Thyroid gland (tissue), 4 donors: ENCODE data around the gene MICAL3. TPM values are rescaled to one million over a fixed set of nuclear protein-coding genes. Genes with fewer than 3 reads are reported as not detected.

Experiments
- DNase-seq, 2 donors: peaks; one replicate each; pipeline ENCODE4 v3.0.0-alpha.2; 2019
- H3K27ac ChIP-seq, 3 donors: fragments of 200-600 bp; sonication (generic); 1 replicate in 2 of 3; 2 replicates in 1 of 3; pipeline ENCODE4 v1.5.1; 2016 to 2019; ENCODE audit warnings: mild to moderate bottlenecking in 1 of 3, moderate library complexity in 1 of 3
- H3K27me3 ChIP-seq: fragments of 200-600 bp; sonication (generic); one replicate; pipeline ENCODE4 v1.5.1; 2019
- H3K36me3 ChIP-seq, 2 donors: fragments of 200-600 bp; sonication (generic); one replicate each; pipeline ENCODE4 v1.5.1; 2016 to 2019
- H3K4me1 ChIP-seq, 2 donors: fragments of 200-600 bp; sonication (generic); one replicate each; pipeline ENCODE4 v1.5.1; 2017 to 2019
- H3K4me3 ChIP-seq, 3 donors: fragments of 200-600 bp; sonication (generic); replicated peaks in 1 of 3; 1 replicate in 2 of 3; 2 replicates in 1 of 3; pipeline ENCODE4 v1.5.1; 2016; ENCODE audit warnings: mild to moderate bottlenecking in 1 of 3
- H3K9me3 ChIP-seq: fragments of 200-600 bp; sonication (generic); one replicate; pipeline ENCODE4 v1.5.1; 2017
- POLR2A ChIP-seq, 2 donors: fragments of 450-650 bp; IDR thresholded peaks; one replicate each; pipeline ENCODE4 v1.6.1; 2017; ENCODE audit warnings: antibody characterized with exemption in 2 of 2, mild to moderate bottlenecking in 2 of 2, moderate library complexity in 1 of 2
- WGBS, 2 donors: methylation state at CpG; one replicate each; pipeline ENCODE4 v1.1.5; 2017; 5-methylcytosine and 5-hydroxymethylcytosine counted together
- intact Hi-C: fragments of 100-400 bp; cut with DNase I; formaldehyde crosslinking; loops from one replicate; pipeline ENCODE4 v1.15.1; 2023
- total RNA-seq, 4 donors: library from RNA; depleted of rRNA; stranded (reverse); fragments of >200 nt; gene quantifications; one replicate each; pipeline ENCODE4 v1.2.3, GENCODE V29; 2016
- TF ChIP-seq, protein P1 (sequence below), 6 experiments: fragments of 200-600 bp in 3 of 6; fragments of 450-650 bp in 3 of 6; sonication (generic) in 3 of 6; IDR thresholded peaks; one replicate each; pipeline ENCODE4 v1.5.1; 2016 to 2019; ENCODE audit warnings: antibody characterized with exemption in 6 of 6, mild to moderate bottlenecking in 2 of 6, inconsistent platforms in 1 of 6, moderate library complexity in 1 of 6

Gene MICAL3
- total RNA-seq, 4 donors from 2014 or later, result 31.8 to 53.8 (median 43.6) TPM

DNA sequence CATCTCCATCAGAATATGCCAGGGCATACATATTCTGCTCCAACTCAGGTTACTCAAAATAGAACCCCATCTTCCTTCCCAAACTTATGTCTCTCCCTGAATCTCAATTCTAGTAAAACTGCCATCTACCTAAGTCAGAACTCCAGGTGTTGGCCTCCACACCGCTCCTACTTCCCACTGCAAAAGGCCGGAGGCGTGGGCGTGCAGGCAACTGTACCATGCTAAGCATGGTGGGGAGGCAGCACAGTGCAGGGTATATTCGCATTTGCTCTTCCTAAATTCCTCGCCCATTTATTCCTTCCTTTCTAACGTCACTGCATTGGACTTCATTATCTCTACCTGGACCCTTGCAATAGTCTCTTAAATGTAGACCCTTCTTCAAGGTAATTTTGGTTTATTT lies 97.8 kb downstream of the MICAL3 start:
- Histone ChIP-seq H3K9me3 (no peaks in the 10 kb centered on the region), H3K27me3 (no peaks in the 10 kb centered on the region), H3K27ac (no peak overlapping the region), H3K4me1 (peaks cover 45 to 56% of the 10 kb centered on the region in 2 donors), H3K4me3 (no peak overlapping the region), H3K36me3 (no peaks in the 10 kb centered on the region)
- intact Hi-C loops, result no loop called here
- WGBS, 2 donors, result 98% methylated on average over 7 of the region's 7 CpGs
- no peak for DNase-seq
- TF ChIP-seq POLR2A (IDR thresholded peaks at IDR 0.05), result no peak
- TF ChIP-seq, protein P1, sequence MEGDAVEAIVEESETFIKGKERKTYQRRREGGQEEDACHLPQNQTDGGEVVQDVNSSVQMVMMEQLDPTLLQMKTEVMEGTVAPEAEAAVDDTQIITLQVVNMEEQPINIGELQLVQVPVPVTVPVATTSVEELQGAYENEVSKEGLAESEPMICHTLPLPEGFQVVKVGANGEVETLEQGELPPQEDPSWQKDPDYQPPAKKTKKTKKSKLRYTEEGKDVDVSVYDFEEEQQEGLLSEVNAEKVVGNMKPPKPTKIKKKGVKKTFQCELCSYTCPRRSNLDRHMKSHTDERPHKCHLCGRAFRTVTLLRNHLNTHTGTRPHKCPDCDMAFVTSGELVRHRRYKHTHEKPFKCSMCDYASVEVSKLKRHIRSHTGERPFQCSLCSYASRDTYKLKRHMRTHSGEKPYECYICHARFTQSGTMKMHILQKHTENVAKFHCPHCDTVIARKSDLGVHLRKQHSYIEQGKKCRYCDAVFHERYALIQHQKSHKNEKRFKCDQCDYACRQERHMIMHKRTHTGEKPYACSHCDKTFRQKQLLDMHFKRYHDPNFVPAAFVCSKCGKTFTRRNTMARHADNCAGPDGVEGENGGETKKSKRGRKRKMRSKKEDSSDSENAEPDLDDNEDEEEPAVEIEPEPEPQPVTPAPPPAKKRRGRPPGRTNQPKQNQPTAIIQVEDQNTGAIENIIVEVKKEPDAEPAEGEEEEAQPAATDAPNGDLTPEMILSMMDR (IDR thresholded peaks at IDR 0.05), result no peak

DNA sequence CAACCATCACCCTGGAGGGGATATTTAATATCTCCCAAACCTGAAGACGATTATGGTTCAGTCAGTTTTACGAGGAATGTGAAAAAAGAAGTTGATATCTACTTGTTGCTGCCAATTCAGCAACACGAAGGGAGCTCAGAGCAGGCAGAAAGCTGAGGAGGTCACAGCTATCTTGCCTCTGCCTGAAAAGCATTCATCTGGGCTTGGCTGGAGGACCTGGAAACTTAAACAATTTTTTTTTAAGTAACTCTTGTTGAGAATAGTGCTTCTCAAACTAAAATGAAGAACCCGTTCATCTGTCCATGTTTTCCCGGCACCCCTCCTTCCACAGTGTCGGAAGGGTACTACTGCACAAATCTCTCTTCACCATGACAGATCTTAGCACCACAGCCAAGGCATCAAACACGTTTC lies 98.9 kb downstream of the MICAL3 start:
- DNase-seq, result no peak
- Histone ChIP-seq H3K4me1 (peaks cover 53 to 56% of the 10 kb centered on the region in 2 donors), H3K36me3 (no peaks in the 10 kb centered on the region), H3K27ac (peak overlapping the region; percentile 83 to 92 (median 85)), H3K27me3 (no peaks in the 10 kb centered on the region), H3K4me3 (no peak overlapping the region), H3K9me3 (no peaks in the 10 kb centered on the region)
- TF ChIP-seq POLR2A (IDR thresholded peaks at IDR 0.05), result no peak
- TF ChIP-seq, protein P1 (IDR thresholded peaks at IDR 0.05), result no peak
- WGBS, 2 donors, result 44 to 45% methylated on average over 7 of the region's 7 CpGs
- intact Hi-C loops, result no loop called here

DNA sequence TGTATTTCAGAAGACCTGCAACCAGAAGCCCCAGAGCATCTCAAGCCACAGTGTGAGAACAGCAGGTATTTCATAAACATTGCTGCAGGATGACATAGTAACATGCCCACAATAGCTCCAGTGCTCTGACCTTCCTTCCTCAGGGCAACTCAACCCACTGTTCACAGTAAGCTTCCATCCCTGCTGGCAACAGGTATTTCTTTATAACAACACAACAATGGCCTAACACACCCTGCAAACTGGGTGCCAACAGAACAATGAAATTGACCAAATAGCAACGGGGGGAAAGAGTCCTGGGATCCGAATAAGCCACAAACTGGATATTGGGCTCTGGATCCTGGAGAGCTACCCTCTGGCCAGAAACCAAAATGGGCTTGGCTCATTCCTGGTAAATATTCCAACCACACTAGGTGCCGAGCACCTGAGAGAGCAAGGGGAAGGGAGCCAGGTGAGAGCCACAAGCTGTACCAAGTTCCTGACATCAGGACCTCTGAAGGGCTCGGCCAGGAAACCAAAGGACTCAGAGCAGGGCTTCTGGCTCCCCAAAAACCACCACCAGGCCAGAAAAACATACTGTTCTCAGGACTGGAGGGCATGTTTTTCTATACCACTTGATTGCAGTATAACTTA lies 99.5 kb downstream of the MICAL3 start:
- peak overlapping the region; percentile 83 to 92 (median 85) for H3K27ac ChIP-seq
- no peak for TF ChIP-seq POLR2A (IDR thresholded peaks at IDR 0.05)
- H3K27me3 ChIP-seq, result no peaks in the 10 kb centered on the region
- H3K4me3 ChIP-seq, result no peak overlapping the region
- H3K36me3 ChIP-seq, result no peaks in the 10 kb centered on the region
- peak; percentile 31 to 46 for DNase-seq
- peaks cover 59 to 61% of the 10 kb centered on the region in 2 donors for H3K4me1 ChIP-seq
- intact Hi-C loops, result no loop called here
- no peaks in the 10 kb centered on the region for H3K9me3 ChIP-seq
- 45 to 47% methylated on average over 3 to 4 of the region's 4 CpGs for WGBS, 2 donors

DNA sequence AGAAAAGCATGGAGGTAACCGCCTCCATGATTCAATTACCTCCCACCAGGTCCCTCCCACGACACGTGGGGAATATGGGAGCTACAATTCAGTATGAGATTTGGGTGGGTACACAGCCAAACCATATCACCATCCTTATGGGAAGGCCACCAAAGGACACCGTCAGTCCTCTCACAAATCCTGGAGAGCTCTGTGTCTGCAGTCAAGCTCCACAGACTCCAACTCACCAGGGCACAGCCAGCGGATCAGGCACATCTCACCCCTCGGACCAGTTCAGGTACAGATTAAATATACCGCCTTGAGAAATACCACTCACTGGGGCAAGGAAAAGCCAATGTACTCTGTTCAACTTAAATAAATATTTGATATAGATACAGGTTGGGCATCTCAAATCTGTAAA lies 100.3 kb downstream of the MICAL3 start:
- DNase-seq, result peak; percentile 32 to 59
- Histone ChIP-seq H3K27me3 (no peaks in the 10 kb centered on the region), H3K4me3 (no peak overlapping the region), H3K4me1 (peaks cover 62 to 69% of the 10 kb centered on the region in 2 donors), H3K36me3 (no peaks in the 10 kb centered on the region), H3K27ac (peak overlapping the region; percentile 83 to 92 (median 85)), H3K9me3 (no peaks in the 10 kb centered on the region)
- WGBS, 2 donors, result 86 to 87% methylated on average over 7 of the region's 7 CpGs
- intact Hi-C loops, result no loop called here
- no peak for TF ChIP-seq POLR2A (IDR thresholded peaks at IDR 0.05)
- TF ChIP-seq, protein P1 (IDR thresholded peaks at IDR 0.05), result no peak

DNA sequence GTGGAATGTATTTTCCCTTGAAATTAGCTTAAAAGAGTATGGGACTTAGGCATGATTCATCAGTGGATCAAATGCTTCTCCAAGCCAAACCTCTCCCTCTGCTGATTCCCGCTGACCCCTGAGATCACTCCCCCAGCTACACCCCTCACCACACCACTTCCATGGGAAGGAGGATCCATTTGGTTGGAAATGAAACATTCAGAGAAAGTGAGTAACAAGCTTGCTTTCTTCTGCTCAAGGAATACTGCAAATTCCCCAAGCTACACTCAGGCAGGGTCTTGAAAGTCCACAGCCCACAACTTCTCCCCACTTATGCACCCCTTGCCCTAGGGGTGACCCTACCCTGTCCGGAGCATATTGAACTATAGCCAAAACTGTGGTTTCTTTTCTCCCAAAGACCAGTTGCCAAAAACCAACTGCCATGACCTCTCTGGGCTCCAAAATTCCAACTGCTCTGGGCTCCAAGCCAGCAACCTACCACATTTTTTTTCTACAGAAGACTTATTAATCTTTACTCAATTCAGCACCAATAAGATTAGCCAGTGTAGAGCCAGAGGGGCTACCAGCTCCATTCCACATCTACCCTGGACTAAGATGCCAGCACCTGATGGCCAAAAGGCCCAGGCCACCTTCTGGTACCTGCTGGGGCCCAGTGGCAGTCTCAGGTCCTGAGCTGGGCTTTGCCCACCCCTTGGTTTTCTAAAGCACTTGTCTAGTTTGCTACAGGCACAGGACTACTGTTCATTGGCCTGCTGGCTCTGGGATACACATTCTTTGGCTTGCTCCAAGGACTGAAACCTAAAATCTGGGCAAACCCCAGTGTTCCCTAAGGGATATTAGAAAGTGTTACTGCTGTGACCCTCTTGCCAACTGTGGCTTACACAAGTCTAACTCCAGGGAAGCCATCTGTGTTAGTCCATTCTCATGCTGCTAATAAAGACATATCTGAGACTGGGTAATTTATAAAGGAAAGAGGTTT lies 101.1 kb downstream of the MICAL3 start:
- Histone ChIP-seq H3K4me3 (no peak overlapping the region), H3K4me1 (peaks cover 62 to 72% of the 10 kb centered on the region in 2 donors), H3K27me3 (no peaks in the 10 kb centered on the region), H3K27ac (peak overlapping the region; percentile 83 to 92 (median 85)), H3K9me3 (no peaks in the 10 kb centered on the region), H3K36me3 (no peaks in the 10 kb centered on the region)
- peak; percentile 75 to 81 for DNase-seq
- WGBS, 2 donors, result 19 to 34% methylated on average over 2 of the region's 2 CpGs
- intact Hi-C loops, result no loop called here
- TF ChIP-seq POLR2A (IDR thresholded peaks at IDR 0.05), result no peak
- TF ChIP-seq, protein P1 (IDR thresholded peaks at IDR 0.05), result no peak
